IMR-90 (cell line): ENCODE measurements around the gene PLCD4. TPM values are rescaled to one million over a fixed set of nuclear protein-coding genes. Genes with fewer than 3 reads are reported as not detected.

Source experiments
- ATAC-seq: fragments of 200-7000 bp; cut with Tn5 transposase; 2 replicates; pipeline ENCODE4 v1.9.1; 2020; ENCODE audit warnings: low read depth, mild to moderate bottlenecking, moderate library complexity
- BruUV-seq: library from RNA; stranded (reverse); fragments of 400-500 nt; replicated peaks from 2 replicates; lab custom pipeline; 2021; lab: Mats Ljungman, UMichigan
- CTCF ChIA-PET: fragments of 300-600 bp; formaldehyde crosslinking; extraction: SDS; loops from one replicate; lab custom pipeline; 2021; ENCODE audit warnings: antibody characterized with exemption; lab: Yijun Ruan, JAX
- POLR2A ChIA-PET: fragments of 300-600 bp; sonication (Branson Sonifier 250); formaldehyde crosslinking; loops from one replicate; lab custom pipeline; 2022; ENCODE audit warnings: antibody characterized with exemption; ENCODE audit not compliant: unreplicated experiment; lab: Charles Lee
- DNase-seq: peaks from one replicate; pipeline ENCODE4 v3.0.0; 2013
- H2AFZ ChIP-seq: replicated peaks from 2 replicates; pipeline ENCODE3; 2013; ENCODE audit warnings: low read length, mild to moderate bottlenecking; ENCODE audit not compliant: poor library complexity
- H2AK5ac ChIP-seq: 2 replicates; pipeline ENCODE4 v1.6.1; 2013; ENCODE audit warnings: low read depth, low read length, inconsistent platforms
- H2AK9ac ChIP-seq: replicated peaks from 2 replicates; pipeline ENCODE3; 2013; ENCODE audit warnings: mild to moderate bottlenecking, low read depth, low read length, moderate library complexity; ENCODE audit not compliant: poor library complexity
- H2BK120ac ChIP-seq: 2 replicates; pipeline ENCODE4 v1.6.1; 2013; ENCODE audit warnings: low read depth, low read length, inconsistent platforms
- H2BK15ac ChIP-seq: 3 replicates; pipeline ENCODE4 v1.6.1; 2013; ENCODE audit warnings: low read depth, low read length, inconsistent platforms
- H2BK20ac ChIP-seq: 2 replicates; pipeline ENCODE4 v1.6.1; 2013; ENCODE audit warnings: low read depth, mild to moderate bottlenecking, inconsistent platforms, low read length, moderate library complexity
- H2BK5ac ChIP-seq: 2 replicates; pipeline ENCODE4 v1.6.1; 2013; ENCODE audit warnings: mild to moderate bottlenecking, low read depth, low read length, inconsistent platforms; ENCODE audit not compliant: poor library complexity, severe bottlenecking
- H3K14ac ChIP-seq: replicated peaks from 2 replicates; pipeline ENCODE4 v1.6.1; 2013; ENCODE audit warnings: low read depth, low read length, inconsistent platforms
- H3K18ac ChIP-seq: 2 replicates; pipeline ENCODE4 v1.6.1; 2013; ENCODE audit warnings: low read depth, low read length, control low read depth
- H3K23ac ChIP-seq: 2 replicates; pipeline ENCODE4 v1.6.1; 2013; ENCODE audit warnings: low read depth, low read length, inconsistent platforms
- H3K27ac ChIP-seq: 2 replicates; pipeline ENCODE4 v1.5.1; 2013; ENCODE audit warnings: mild to moderate bottlenecking, control low read depth, low read length; ENCODE audit not compliant: insufficient read depth
- H3K27me3 ChIP-seq: 2 replicates; pipeline ENCODE4 v1.6.1; 2013; ENCODE audit warnings: low read length; ENCODE audit not compliant: control insufficient read depth, insufficient read depth
- H3K36me3 ChIP-seq: 2 replicates; pipeline ENCODE4 v1.6.1; 2013; ENCODE audit warnings: low read length, mixed read lengths; ENCODE audit not compliant: control insufficient read depth, insufficient read depth
- H3K4ac ChIP-seq: 2 replicates; pipeline ENCODE4 v1.6.1; 2013; ENCODE audit warnings: low read depth, low read length, inconsistent platforms
- H3K4me1 ChIP-seq: 2 replicates; pipeline ENCODE4 v1.6.1; 2013; ENCODE audit warnings: low read length, mixed read lengths; ENCODE audit not compliant: control insufficient read depth, insufficient read depth
- H3K4me2 ChIP-seq: 2 replicates; pipeline ENCODE4 v1.6.1; 2013; ENCODE audit warnings: low read depth, mild to moderate bottlenecking, control low read depth, low read length, moderate library complexity
- H3K4me3 ChIP-seq: 2 replicates; pipeline ENCODE4 v1.5.1; 2013; ENCODE audit warnings: low read depth, mild to moderate bottlenecking, control low read depth, low read length, moderate library complexity; ENCODE audit not compliant: insufficient read depth
- H3K56ac ChIP-seq: 2 replicates; pipeline ENCODE4 v1.6.1; 2013; ENCODE audit warnings: low read length, inconsistent platforms; ENCODE audit not compliant: insufficient read depth; ENCODE audit errors: extremely low read depth
- H3K79me1 ChIP-seq, 2 experiments: 2 replicates each; pipeline ENCODE4 v1.6.1; 2013; ENCODE audit warnings: low read length in 2 of 2, inconsistent platforms in 1 of 2, low read depth in 1 of 2
- H3K9ac ChIP-seq: 2 replicates; pipeline ENCODE4 v1.6.1; 2013; ENCODE audit warnings: low read depth, low read length, control low read depth
- H3K9me1 ChIP-seq: 2 replicates; pipeline ENCODE4 v1.6.1; 2013; ENCODE audit warnings: low read length, inconsistent platforms; ENCODE audit not compliant: insufficient read depth
- H3K9me3 ChIP-seq: 2 replicates; pipeline ENCODE4 v1.6.1; 2013; ENCODE audit warnings: low read length; ENCODE audit not compliant: control insufficient read depth, insufficient read depth
- H4K20me1 ChIP-seq: 2 replicates; pipeline ENCODE4 v1.6.1; 2013; ENCODE audit warnings: low read length, inconsistent platforms; ENCODE audit not compliant: insufficient read depth
- H4K5ac ChIP-seq: 2 replicates; pipeline ENCODE4 v1.6.1; 2013; ENCODE audit warnings: mild to moderate bottlenecking, low read depth, low read length, control low read depth
- H4K8ac ChIP-seq, 2 experiments: 2 replicates each; pipeline ENCODE4 v1.6.1; 2013; ENCODE audit warnings: low read depth in 2 of 2, low read length in 2 of 2, control low read depth in 1 of 2, inconsistent platforms in 1 of 2
- H4K91ac ChIP-seq: 2 replicates; pipeline ENCODE4 v1.6.1; 2013; ENCODE audit warnings: low read depth, low read length, inconsistent platforms; ENCODE audit not compliant: insufficient read depth
- BHLHE40 ChIP-seq: fragments of 150-350 bp; IDR thresholded peaks from 2 replicates; pipeline ENCODE4 v1.6.1; 2016; ENCODE audit warnings: mild to moderate bottlenecking, low read depth, low read length
- CEBPB ChIP-seq: IDR thresholded peaks from 2 replicates; pipeline ENCODE4 v1.6.1; 2012; ENCODE audit warnings: low read depth, low read length, improper control_type of control experiment
- CHD1 ChIP-seq: IDR thresholded peaks from 2 replicates; pipeline ENCODE4 v1.6.1; 2012; ENCODE audit warnings: low read depth, low read length, improper control_type of control experiment
- FOS ChIP-seq: fragments of 150-350 bp; IDR thresholded peaks from 2 replicates; pipeline ENCODE4 v1.6.1; 2016; ENCODE audit warnings: low read depth, low read length
- MAZ ChIP-seq: IDR thresholded peaks from 2 replicates; pipeline ENCODE4 v1.6.1; 2012; ENCODE audit warnings: low read depth, mild to moderate bottlenecking, low read length, improper control_type of control experiment, moderate library complexity, borderline replicate concordance
- MXI1 ChIP-seq: IDR thresholded peaks from 2 replicates; pipeline ENCODE4 v1.6.1; 2012; ENCODE audit warnings: low read depth, mild to moderate bottlenecking, low read length, moderate library complexity, borderline replicate concordance
- POLR2A ChIP-seq: IDR thresholded peaks from 2 replicates; pipeline ENCODE4 v1.6.1; 2012; ENCODE audit warnings: mild to moderate bottlenecking, low read depth, low read length
- RAD21 ChIP-seq: IDR thresholded peaks from 2 replicates; pipeline ENCODE4 v1.6.1; 2012; ENCODE audit warnings: low read length, improper control_type of control experiment
- RCOR1 ChIP-seq: IDR thresholded peaks from 2 replicates; pipeline ENCODE4 v1.6.1; 2012; ENCODE audit warnings: mild to moderate bottlenecking, low read length, improper control_type of control experiment; ENCODE audit not compliant: insufficient replicate concordance
- WGBS, 2 experiments: methylation state at CpG; one replicate each; pipeline versions ENCODE4 v1.1.5 to v1.1.7; 2013; ENCODE audit warnings: missing lambda C conversion rate in 2 of 2; ENCODE audit not compliant: insufficient read length in 1 of 2; ENCODE audit errors: extremely low coverage in 2 of 2; 5-methylcytosine and 5-hydroxymethylcytosine counted together
- dilution Hi-C: fragments of 300-500 bp; cut with HindIII; formaldehyde crosslinking; loops from one replicate; pipeline ENCODE4 v1.14.3; 2018; ENCODE audit warnings: low sequenced_read_pairs; ENCODE audit not compliant: unreplicated experiment
- in situ Hi-C: fragments of 300-500 bp; cut with MboI; formaldehyde crosslinking; loops from 3 replicates; pipeline ENCODE4 v1.14.3; 2019; ENCODE audit warnings: low sequenced_read_pairs, inconsistent platforms, mixed read lengths
- intact Hi-C: fragments of 100-400 bp; cut with micrococcal nuclease; formaldehyde crosslinking; loops from 2 replicates; pipeline ENCODE4 v1.10.0; 2022
- polyA plus RNA-seq, 3 experiments: library from polyadenylated mRNA; depleted of rRNA; stranded (reverse); fragments of >200 nt; gene quantifications; 2 replicates each; pipeline ENCODE4 v1.2.3, GENCODE V29; 2012; ENCODE audit warnings: low replicate concordance in 1 of 3
- total RNA-seq: library from RNA; depleted of rRNA; stranded (reverse); fragments of >200 nt; gene quantifications from 2 replicates; pipeline ENCODE4 v1.2.3, GENCODE V29; 2012

The PLCD4 gene
- total and polyA plus RNA-seq, 2 of the 4 experiments (the other 2 are of a cell fraction), result 1.9 to 2.0 TPM

GRCh38 chr2:218655751-218656150, 48.1 kb downstream of the PLCD4 start:
- Histone ChIP-seq H2BK5ac (no peak overlapping the region), H3K79me1 (peaks cover 24 to 38% of the 10 kb centered on the region in 2 experiments), H2BK15ac (no peak overlapping the region), H3K9me1 (peaks cover 8% of the 10 kb centered on the region; the same call in 1 of the 2 replicates), H3K4me3 (no peak overlapping the region), H4K91ac (no peak overlapping the region), H3K36me3 (peaks cover 23% of the 10 kb centered on the region), H3K23ac (no peak overlapping the region), H3K9ac (no peak overlapping the region), H4K20me1 (no peaks in the 10 kb centered on the region), H2BK20ac (no peak overlapping the region), H3K4me1 (peaks cover 3% of the 10 kb centered on the region; the same call in 1 of the 2 replicates), H3K27ac (no peak overlapping the region), H2AFZ (no peak overlapping the region), H3K4me2 (no peak overlapping the region), H2BK120ac (no peak overlapping the region), H3K9me3 (no peaks in the 10 kb centered on the region), H3K56ac (no peak overlapping the region), H3K14ac (no peak overlapping the region), H2AK5ac (no peak overlapping the region), H2AK9ac (no peak overlapping the region), H3K27me3 (no peaks in the 10 kb centered on the region), H4K8ac (no peak overlapping the region), H3K4ac (no peak overlapping the region), H4K5ac (no peak overlapping the region), H3K18ac (no peak overlapping the region)
- ChIA-PET CTCF (no interaction called here), POLR2A (no interaction called here)
- BruUV-seq, result no TSS peak
- ATAC-seq (no peak), DNase-seq (no peak)
- TF ChIP-seq MXI1 (no peak), CEBPB (no peak), RCOR1 (no peak), FOS (no peak), RAD21 (no peak), MAZ (no peak), BHLHE40 (no peak), CHD1 (no peak), POLR2A (no peak)
- intact Hi-C loops (no loop called here), dilution Hi-C loops (no loop called here), in situ Hi-C loops (loop anchor here (10.0 kb wide), 1 partner anchor 251 kb away; no protein-coding TSS in a partner anchor)
- WGBS, 2 experiments, result no CpG with 5 or more reads among the region's 2 CpGs
